GM18502 (cell line): ENCODE results near the gene SRP19.

Experiments
- ATAC-seq: cut with Tn5 transposase; IDR thresholded peaks from one replicate; pipeline ENCODE4 v1.9.1; 2021; ENCODE audit warnings: mild to moderate bottlenecking; ENCODE audit not compliant: unreplicated experiment, poor library complexity

Gene SRP19

GRCh38 chr5:112918136-112918535 is 57.0 kb downstream of the SRP19 start:
- no peak for ATAC-seq

GRCh38 chr5:112918679-112919078 is 57.6 kb downstream of the SRP19 start:
- ATAC-seq, result no peak
